Ecto neural progenitor cell (in vitro differentiated cells): Measurements from ENCODE around the gene LCLAT1.
"Not testable (repeated sequence)": the region's sequence is repeated elsewhere in the genome, so short reads cannot be mapped to it uniquely, and the experiment has no call there.

Experiments
- DNase-seq: peaks from one replicate; pipeline ENCODE4 v3.0.0-alpha.2; 2018; ENCODE audit warnings: low spot score

LCLAT1 gene

GRCh38 chr2:30454571-30454970, 7.5 kb downstream of the LCLAT1 start:
- DNase-seq = no peak

GRCh38 chr2:30455114-30455738, 8.2 kb downstream of the LCLAT1 start:
- DNase-seq = no peak

GRCh38 chr2:30456106-30456505, 9.1 kb downstream of the LCLAT1 start:
- DNase-seq = no peak

- DNase-seq = no peak
Observed at GRCh38 chr2:30456579-30456978, 9.5 kb downstream of the LCLAT1 start.

- DNase-seq = no peak
Observed at GRCh38 chr2:30457296-30457695, 10.2 kb downstream of the LCLAT1 start.

GRCh38 chr2:30459140-30459539, 12.1 kb downstream of the LCLAT1 start:
- DNase-seq = no peak

- no peak for DNase-seq
Observed at GRCh38 chr2:30462131-30462857, 15.2 kb downstream of the LCLAT1 start.

GRCh38 chr2:30463535-30463934, 16.5 kb downstream of the LCLAT1 start:
- no peak for DNase-seq

GRCh38 chr2:30464544-30465170, 17.6 kb downstream of the LCLAT1 start:
- no peak for DNase-seq

GRCh38 chr2:30465171-30465545, 18.1 kb downstream of the LCLAT1 start:
- no peak for DNase-seq

- no peak for DNase-seq
Observed at GRCh38 chr2:30466216-30466615, 19.2 kb downstream of the LCLAT1 start.

GRCh38 chr2:30467062-30467826, 20.2 kb downstream of the LCLAT1 start:
- DNase-seq = not testable (repeated sequence)

GRCh38 chr2:30470426-30470825, 23.4 kb downstream of the LCLAT1 start:
- no peak for DNase-seq

GRCh38 chr2:30472326-30472725, 25.3 kb downstream of the LCLAT1 start:
- DNase-seq = no peak

GRCh38 chr2:30475542-30475941, 28.5 kb downstream of the LCLAT1 start:
- DNase-seq = no peak

- no peak for DNase-seq
Observed at GRCh38 chr2:30476636-30477035, 29.6 kb downstream of the LCLAT1 start.

GRCh38 chr2:30480703-30481322, 33.8 kb downstream of the LCLAT1 start:
- no peak for DNase-seq

GRCh38 chr2:30481323-30481800, 34.3 kb downstream of the LCLAT1 start:
- DNase-seq = no peak

- no peak for DNase-seq
Observed at GRCh38 chr2:30482011-30482410, 35.0 kb downstream of the LCLAT1 start.

GRCh38 chr2:30484145-30484544, 37.1 kb downstream of the LCLAT1 start:
- DNase-seq = no peak

- DNase-seq = no peak
Observed at GRCh38 chr2:30484995-30485394, 37.9 kb downstream of the LCLAT1 start.

GRCh38 chr2:30486655-30487054, 39.6 kb downstream of the LCLAT1 start:
- DNase-seq = no peak
